BE2C (cell line): ENCODE data around the gene SSUH2.

Experiments used
- DNase-seq: peaks from one replicate; pipeline ENCODE4 v3.0.0-alpha.2; 2020
- H3K27me3 ChIP-seq: fragments of 250-450 bp; sonication (Bioruptor Pico); 2 replicates; pipeline ENCODE4 v1.5.1; 2020; ENCODE audit warnings: mild to moderate bottlenecking
- H3K36me3 ChIP-seq: fragments of 250-450 bp; sonication (Bioruptor Pico); 2 replicates; pipeline ENCODE4 v1.5.1; 2020; ENCODE audit warnings: mild to moderate bottlenecking
- H3K4me1 ChIP-seq: fragments of 250-450 bp; sonication (Bioruptor Pico); 2 replicates; pipeline ENCODE4 v1.5.1; 2020
- H3K4me3 ChIP-seq: 2 replicates; pipeline ENCODE4 v1.5.1; 2011; ENCODE audit warnings: low read depth, low read length
- H3K9me3 ChIP-seq: fragments of 250-450 bp; sonication (Bioruptor Pico); 2 replicates; pipeline ENCODE4 v1.5.1; 2020
- CTCF ChIP-seq: IDR thresholded peaks from 2 replicates; pipeline ENCODE4 v1.5.1; 2012; ENCODE audit warnings: mild to moderate bottlenecking, low read depth, low read length

SSUH2 gene

GRCh38 chr3:8631661-8632060, 12.9 kb downstream of the SSUH2 start:
- no peak overlapping the region for H3K4me3 ChIP-seq
- no peaks in the 10 kb centered on the region for H3K36me3 ChIP-seq
- TF ChIP-seq CTCF = no peak
- no peaks in the 10 kb centered on the region for H3K9me3 ChIP-seq
- no peaks in the 10 kb centered on the region for H3K27me3 ChIP-seq
- no peaks in the 10 kb centered on the region for H3K4me1 ChIP-seq
- no peak for DNase-seq

DNA sequence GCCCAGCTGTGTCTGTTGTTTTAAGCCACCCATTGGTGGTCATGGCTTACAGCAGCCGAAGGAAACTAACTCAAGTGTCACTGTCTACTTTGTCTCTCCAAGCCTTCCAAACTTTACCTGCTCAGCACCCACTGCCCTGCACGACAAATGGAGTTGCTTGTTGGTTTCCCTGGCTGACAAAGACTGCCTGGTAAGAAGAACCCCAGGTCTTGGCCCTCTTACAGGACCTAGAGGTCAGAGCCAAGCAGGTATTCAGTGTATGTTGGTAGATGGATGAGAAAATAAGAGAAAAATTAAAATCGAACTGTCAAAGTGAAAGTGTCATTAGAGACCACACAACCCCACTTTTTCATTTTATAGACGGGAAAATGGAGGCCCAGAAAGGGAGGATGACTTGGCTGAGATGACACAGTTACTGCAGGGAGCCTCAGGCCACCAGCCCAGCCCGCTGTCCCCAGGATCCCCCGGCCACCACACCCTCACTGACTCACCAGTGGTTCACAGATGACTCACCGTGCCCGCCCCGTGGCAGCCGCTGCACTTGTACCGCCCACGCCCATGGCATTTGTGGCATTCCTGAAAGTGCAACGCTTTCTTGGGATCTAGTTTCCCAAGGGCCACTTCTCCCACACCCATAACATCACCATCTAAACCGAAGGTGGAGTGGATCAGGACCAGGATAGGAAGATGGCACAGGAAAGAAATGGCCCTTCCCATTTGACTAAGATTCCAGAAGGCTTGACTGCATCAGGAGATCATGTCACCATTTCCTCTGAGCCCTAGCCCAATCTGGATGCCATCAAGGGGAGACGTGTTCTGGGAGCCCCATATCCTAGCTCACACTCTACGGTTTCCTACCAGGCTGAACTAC, 15.2 kb downstream of the SSUH2 start:
- Histone ChIP-seq H3K4me3 (no peak overlapping the region), H3K27me3 (no peaks in the 10 kb centered on the region), H3K4me1 (no peaks in the 10 kb centered on the region), H3K9me3 (no peaks in the 10 kb centered on the region), H3K36me3 (no peaks in the 10 kb centered on the region)
- DNase-seq = no peak
- no peak for TF ChIP-seq CTCF

GRCh38 chr3:8627949-8628348, 16.6 kb downstream of the SSUH2 start:
- Histone ChIP-seq H3K27me3 (no peaks in the 10 kb centered on the region), H3K4me3 (no peak overlapping the region), H3K4me1 (peaks cover 4% of the 10 kb centered on the region), H3K9me3 (no peaks in the 10 kb centered on the region), H3K36me3 (no peaks in the 10 kb centered on the region)
- DNase-seq = no peak
- TF ChIP-seq CTCF = no peak

DNA sequence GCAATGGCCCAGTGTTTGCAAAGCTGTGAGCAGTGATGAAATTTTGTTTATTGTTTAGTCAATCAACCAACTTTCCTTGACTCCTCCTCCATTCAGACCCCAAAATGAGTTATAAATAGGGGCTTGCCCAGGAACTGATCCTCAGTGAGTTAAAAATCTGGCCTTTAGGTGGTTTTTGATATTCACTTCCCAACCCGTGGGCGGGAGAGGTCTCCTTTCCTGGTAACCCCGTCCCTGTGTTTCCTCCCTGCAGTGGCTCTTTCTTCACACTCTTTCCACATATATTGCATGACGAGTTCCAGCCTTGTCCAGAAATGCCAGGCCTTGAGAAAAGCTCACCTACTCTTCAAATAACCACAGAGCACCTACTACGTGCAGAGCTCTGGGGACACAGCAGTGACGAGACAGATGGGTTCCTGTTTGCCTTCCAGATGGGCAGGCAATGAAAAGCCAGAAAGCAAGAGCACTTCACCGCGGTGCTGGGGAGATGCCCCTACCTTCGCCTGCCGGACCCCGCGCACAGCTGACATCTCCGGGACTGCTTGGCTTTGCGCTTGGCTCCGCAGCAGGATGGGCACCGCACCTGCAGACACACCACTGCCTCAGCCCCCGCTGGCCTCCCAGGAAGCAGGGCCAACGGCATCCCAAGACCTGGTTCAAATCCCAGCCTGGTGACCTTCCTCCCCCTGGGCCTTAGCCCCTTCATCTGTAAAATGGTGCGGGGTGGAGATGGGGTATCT, 17.2 kb downstream of the SSUH2 start:
- TF ChIP-seq CTCF = no peak
- no peak for DNase-seq
- no peak overlapping the region for H3K4me3 ChIP-seq
- no peaks in the 10 kb centered on the region for H3K9me3 ChIP-seq
- no peaks in the 10 kb centered on the region for H3K27me3 ChIP-seq
- H3K4me1 ChIP-seq = peaks cover 4% of the 10 kb centered on the region
- no peaks in the 10 kb centered on the region for H3K36me3 ChIP-seq

DNA sequence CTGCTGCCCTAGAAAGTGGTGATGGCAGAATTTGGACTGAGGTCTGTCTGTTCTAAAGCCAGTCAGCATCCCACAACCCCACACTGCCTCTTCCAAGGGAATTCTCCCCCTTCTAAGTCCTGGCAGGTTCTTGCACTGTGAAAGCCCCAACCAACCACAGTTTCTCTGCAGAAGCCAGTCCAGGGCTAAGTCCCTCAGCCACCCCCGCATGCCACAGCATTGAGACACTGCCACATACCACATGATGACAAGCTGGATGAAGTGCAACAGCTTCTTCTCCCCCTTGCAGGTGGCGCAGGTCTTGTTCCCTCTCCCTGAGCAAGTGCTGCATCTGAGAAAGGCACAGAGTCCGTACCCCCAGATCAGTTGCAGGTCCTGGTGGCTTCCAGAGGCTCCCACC, 18.6 kb downstream of the SSUH2 start:
- Histone ChIP-seq H3K4me3 (no peak overlapping the region), H3K36me3 (no peaks in the 10 kb centered on the region), H3K9me3 (no peaks in the 10 kb centered on the region), H3K4me1 (peaks cover 4% of the 10 kb centered on the region), H3K27me3 (no peaks in the 10 kb centered on the region)
- no peak for TF ChIP-seq CTCF
- no peak for DNase-seq

DNA sequence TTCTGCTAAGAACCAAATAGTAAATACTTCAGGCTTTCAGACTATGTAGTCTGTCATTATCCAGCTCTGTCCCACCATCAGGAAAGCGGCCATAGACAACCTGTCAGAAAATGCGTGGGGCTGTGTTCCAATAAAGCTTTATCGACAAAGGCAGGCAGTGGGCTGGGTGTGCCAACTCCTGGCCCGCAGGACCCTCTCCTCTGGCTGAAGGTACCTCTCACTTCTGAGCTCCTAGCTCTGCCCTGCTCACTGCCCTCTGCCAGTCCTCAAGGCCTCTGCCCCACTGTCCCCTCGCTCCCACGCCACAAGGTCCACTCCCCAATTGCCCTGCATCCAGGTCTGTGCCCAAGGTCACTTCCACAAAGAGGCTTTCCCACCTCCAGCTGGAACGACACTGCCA, 20.0 kb downstream of the SSUH2 start:
- Histone ChIP-seq H3K4me1 (peaks cover 4% of the 10 kb centered on the region), H3K9me3 (no peaks in the 10 kb centered on the region), H3K4me3 (no peak overlapping the region), H3K27me3 (no peaks in the 10 kb centered on the region), H3K36me3 (no peaks in the 10 kb centered on the region)
- TF ChIP-seq CTCF = no peak
- DNase-seq = no peak
